OCI-LY7 (cell line): ENCODE results near the gene VANGL1. TPM values are rescaled to one million over a fixed set of nuclear protein-coding genes. Genes with fewer than 3 reads are reported as not detected.

Experiments
- BruUV-seq: library from RNA; stranded (reverse); fragments of 400-500 nt; replicated peaks from 2 replicates; lab custom pipeline; 2021; lab: Mats Ljungman, UMichigan
- CTCF ChIA-PET: fragments of 300-600 bp; sonication (Branson Sonifier 250); formaldehyde crosslinking; loops from one replicate; lab custom pipeline; 2022; ENCODE audit warnings: antibody characterized with exemption; ENCODE audit not compliant: unreplicated experiment; lab: Charles Lee
- POLR2A ChIA-PET: fragments of 300-600 bp; sonication (Branson Sonifier 250); formaldehyde crosslinking; loops from one replicate; lab custom pipeline; 2022; ENCODE audit warnings: antibody characterized with exemption; lab: Charles Lee
- DNase-seq: peaks from one replicate; pipeline ENCODE4 v3.0.0-alpha.2; 2015; ENCODE audit warnings: low spot score
- H2AFZ ChIP-seq: fragments of 200-600 bp; sonication (generic), shearing (Covaris generic); 2 replicates; pipeline ENCODE4 v1.6.1; 2014; ENCODE audit warnings: mild to moderate bottlenecking, antibody characterized with exemption, low read length, moderate library complexity
- H3K27ac ChIP-seq: fragments of 200-600 bp; sonication (generic); 2 replicates; pipeline ENCODE4 v1.5.1; 2014; ENCODE audit warnings: mixed run types, low read depth, mild to moderate bottlenecking, moderate library complexity, low read length, inconsistent platforms; ENCODE audit not compliant: poor library complexity, severe bottlenecking
- H3K36me3 ChIP-seq: fragments of 200-600 bp; sonication (generic); 2 replicates; pipeline ENCODE4 v1.6.1; 2014; ENCODE audit warnings: mild to moderate bottlenecking, antibody characterized with exemption, low read length, moderate library complexity, mixed read lengths; ENCODE audit not compliant: insufficient read depth
- H3K4me1 ChIP-seq: fragments of 200-600 bp; sonication (generic); 2 replicates; pipeline ENCODE4 v1.5.1; 2014; ENCODE audit warnings: mild to moderate bottlenecking, low read length; ENCODE audit not compliant: insufficient read depth, poor library complexity, severe bottlenecking
- H3K4me2 ChIP-seq: fragments of 200-600 bp; sonication (generic); 2 replicates; pipeline ENCODE4 v1.6.1; 2014; ENCODE audit warnings: mild to moderate bottlenecking, low read length
- H3K4me3 ChIP-seq: fragments of 200-600 bp; sonication (generic); 2 replicates; pipeline ENCODE4 v1.5.1; 2014; ENCODE audit warnings: mild to moderate bottlenecking, low read depth, low read length; ENCODE audit not compliant: poor library complexity, severe bottlenecking
- H3K79me2 ChIP-seq: fragments of 200-600 bp; sonication (generic); 2 replicates; pipeline ENCODE4 v1.6.1; 2016; ENCODE audit warnings: low read depth, mild to moderate bottlenecking, low read length, moderate library complexity, mixed read lengths; ENCODE audit not compliant: insufficient read depth
- H3K9me2 ChIP-seq: fragments of 200-600 bp; sonication (generic); 2 replicates; pipeline ENCODE4 v1.6.1; 2016; ENCODE audit warnings: mild to moderate bottlenecking, low read length, mixed read lengths; ENCODE audit not compliant: insufficient read depth
- H3K9me3 ChIP-seq: fragments of 200-600 bp; sonication (generic); 2 replicates; pipeline ENCODE4 v1.6.1; 2014; ENCODE audit warnings: mild to moderate bottlenecking, mixed run types, low read length, mixed read lengths
- H4K20me1 ChIP-seq: fragments of 200-600 bp; sonication (generic); 2 replicates; pipeline ENCODE4 v1.6.1; 2014; ENCODE audit warnings: mild to moderate bottlenecking, antibody characterized with exemption, low read length, moderate library complexity, mixed read lengths; ENCODE audit not compliant: insufficient read depth
- EZH2phosphoT487 ChIP-seq: fragments of 200-600 bp; sonication (generic); IDR thresholded peaks from 2 replicates; pipeline ENCODE4 v1.6.1; 2018; ENCODE audit warnings: low read depth, borderline replicate concordance, mild to moderate bottlenecking, mixed run types, antibody characterized with exemption, low read length, moderate library complexity, mixed read lengths
- intact Hi-C: fragments of 100-400 bp; cut with micrococcal nuclease; formaldehyde crosslinking; loops from one replicate; pipeline ENCODE4 v1.10.0; 2022; ENCODE audit not compliant: unreplicated experiment
- total RNA-seq, 2 experiments: library from RNA; depleted of rRNA in 1 of 2; stranded (reverse); fragments of >200 nt in 1 of 2; shearing (Covaris generic) in 1 of 2; gene quantifications; 2 replicates each; pipeline ENCODE4 v1.2.3, GENCODE V29; 2014 to 2022
- TF ChIP-seq, protein P1 (sequence below): fragments of 200-600 bp; sonication (generic); conservative IDR thresholded peaks from 2 replicates; pipeline ENCODE4 v1.5.1; 2014; ENCODE audit warnings: mild to moderate bottlenecking, antibody characterized with exemption, low read length, moderate library complexity, mixed read lengths

The VANGL1 gene
- total RNA-seq, 2 experiments from 2014 or later: 1.2 TPM; not detected in 1

DNA sequence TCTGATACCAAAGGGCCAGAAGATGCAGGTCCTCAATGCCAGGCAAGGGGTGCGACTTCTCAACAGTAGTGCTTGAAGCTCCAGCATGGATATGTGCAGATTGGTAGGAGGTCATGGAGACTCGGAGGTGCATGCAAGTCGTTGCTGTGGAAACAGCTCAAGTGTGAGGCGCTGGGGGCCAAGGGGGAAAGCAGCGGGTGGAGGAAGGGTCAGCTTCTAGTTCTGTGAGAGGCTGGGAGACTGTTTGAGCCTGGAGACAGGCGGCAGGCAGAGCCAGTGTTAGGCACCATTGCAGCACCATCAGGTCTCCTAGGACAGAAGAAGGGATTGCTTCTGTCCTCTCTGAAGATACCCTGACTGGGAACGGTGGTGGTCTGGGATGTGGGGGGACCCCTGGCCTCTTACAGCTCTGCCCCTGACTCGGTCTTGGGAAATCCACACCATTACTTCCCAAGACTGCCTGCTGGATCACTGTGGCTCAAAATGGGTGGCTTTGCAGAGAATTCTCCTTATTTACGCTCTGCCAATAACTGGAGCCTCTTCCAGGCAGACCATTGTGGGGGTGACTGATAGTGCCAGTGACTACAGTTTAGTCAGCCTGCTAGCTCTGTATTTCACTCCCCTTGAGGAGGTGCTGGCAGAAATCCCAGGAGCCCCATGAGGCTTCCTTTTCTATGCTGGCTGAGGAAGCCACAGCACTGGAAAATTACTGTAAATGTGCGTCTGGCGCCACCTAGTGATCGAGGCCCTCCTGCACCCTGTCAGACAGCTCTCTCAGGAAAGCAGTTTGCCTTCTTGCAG is 46.3 kb upstream of the VANGL1 start:
- Histone ChIP-seq H3K4me1 (no peaks in the 10 kb centered on the region), H4K20me1 (no peaks in the 10 kb centered on the region), H3K36me3 (no peaks in the 10 kb centered on the region), H3K4me2 (no peak overlapping the region), H3K4me3 (no peak overlapping the region), H3K27ac (no peak overlapping the region), H3K79me2 (no peaks in the 10 kb centered on the region), H2AFZ (no peak overlapping the region), H3K9me3 (no peaks in the 10 kb centered on the region), H3K9me2 (no peaks in the 10 kb centered on the region)
- DNase-seq: peak; percentile 59
- TF ChIP-seq EZH2phosphoT487: no peak
- TF ChIP-seq, protein P1, sequence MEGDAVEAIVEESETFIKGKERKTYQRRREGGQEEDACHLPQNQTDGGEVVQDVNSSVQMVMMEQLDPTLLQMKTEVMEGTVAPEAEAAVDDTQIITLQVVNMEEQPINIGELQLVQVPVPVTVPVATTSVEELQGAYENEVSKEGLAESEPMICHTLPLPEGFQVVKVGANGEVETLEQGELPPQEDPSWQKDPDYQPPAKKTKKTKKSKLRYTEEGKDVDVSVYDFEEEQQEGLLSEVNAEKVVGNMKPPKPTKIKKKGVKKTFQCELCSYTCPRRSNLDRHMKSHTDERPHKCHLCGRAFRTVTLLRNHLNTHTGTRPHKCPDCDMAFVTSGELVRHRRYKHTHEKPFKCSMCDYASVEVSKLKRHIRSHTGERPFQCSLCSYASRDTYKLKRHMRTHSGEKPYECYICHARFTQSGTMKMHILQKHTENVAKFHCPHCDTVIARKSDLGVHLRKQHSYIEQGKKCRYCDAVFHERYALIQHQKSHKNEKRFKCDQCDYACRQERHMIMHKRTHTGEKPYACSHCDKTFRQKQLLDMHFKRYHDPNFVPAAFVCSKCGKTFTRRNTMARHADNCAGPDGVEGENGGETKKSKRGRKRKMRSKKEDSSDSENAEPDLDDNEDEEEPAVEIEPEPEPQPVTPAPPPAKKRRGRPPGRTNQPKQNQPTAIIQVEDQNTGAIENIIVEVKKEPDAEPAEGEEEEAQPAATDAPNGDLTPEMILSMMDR: peak; percentile 90
- CTCF ChIA-PET: interaction anchor here (0.6 to 1.1 kb wide), 2 partner anchors 129 to 457 kb away, joined by 3 read pairs; no protein-coding TSS in a partner anchor
- no TSS peak for BruUV-seq
- intact Hi-C loops: loop anchor here (1.0 to 10.0 kb wide), 4 partner anchors 321 to 621 kb away; no protein-coding TSS in a partner anchor
- POLR2A ChIA-PET: no interaction called here

DNA sequence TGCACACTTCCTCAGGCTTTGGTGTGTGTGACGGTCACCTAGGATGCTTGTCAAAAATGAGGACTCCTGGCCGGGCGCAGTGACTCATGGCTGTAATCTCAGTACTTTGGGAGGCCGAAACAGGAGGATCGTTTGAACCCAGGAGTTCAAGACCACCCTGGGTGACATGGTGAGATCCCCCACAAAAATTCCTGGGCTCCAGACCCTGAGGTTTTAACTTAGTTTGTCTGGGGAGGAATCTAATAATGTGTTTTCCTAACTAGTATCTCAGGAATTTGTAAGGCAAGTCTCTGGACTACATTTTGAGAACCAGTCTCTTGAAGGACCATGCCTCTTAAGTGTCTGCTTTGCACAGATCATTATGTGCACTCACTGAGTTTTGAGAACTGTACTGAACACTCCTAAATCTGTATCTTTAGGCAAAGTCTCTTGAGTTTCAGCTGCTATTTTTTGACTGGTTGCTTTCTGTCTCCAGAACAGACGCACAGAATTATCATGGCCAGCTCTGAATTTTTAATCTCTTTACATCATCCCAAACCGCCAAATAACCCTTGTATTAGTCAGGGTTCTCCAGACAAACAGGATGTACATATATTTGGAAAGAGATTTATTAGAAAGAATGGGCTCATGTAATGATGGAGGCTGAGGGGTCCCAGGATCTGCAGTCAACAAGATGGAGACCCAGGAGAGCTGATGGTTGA is 45.5 kb upstream of the VANGL1 start:
- no peak for DNase-seq
- Histone ChIP-seq H3K4me2 (no peak overlapping the region), H2AFZ (no peak overlapping the region), H3K79me2 (no peaks in the 10 kb centered on the region), H3K9me2 (no peaks in the 10 kb centered on the region), H4K20me1 (no peaks in the 10 kb centered on the region), H3K4me3 (no peak overlapping the region), H3K4me1 (no peaks in the 10 kb centered on the region), H3K27ac (no peak overlapping the region), H3K9me3 (no peaks in the 10 kb centered on the region), H3K36me3 (no peaks in the 10 kb centered on the region)
- CTCF ChIA-PET: interaction anchor here (0.6 kb wide), 1 partner anchor 130 kb away, joined by 3 read pairs; no protein-coding TSS in a partner anchor
- BruUV-seq: no TSS peak
- intact Hi-C loops: loop anchor here (5.0 to 10.0 kb wide), 3 partner anchors 321 to 621 kb away; no protein-coding TSS in a partner anchor
- POLR2A ChIA-PET: no interaction called here
- TF ChIP-seq, protein P1: peak; percentile 33
- no peak for TF ChIP-seq EZH2phosphoT487
